A549 (cell line): ENCODE data around the gene DLX4.

ENCODE experiments used
- CBX2 ChIP-seq: fragments of 200-600 bp; sonication (generic); IDR thresholded peaks from 2 replicates; pipeline ENCODE4 v1.6.1; 2016; ENCODE audit warnings: low read depth, mild to moderate bottlenecking, borderline replicate concordance
- CEBPB ChIP-seq, 2 experiments: fragments of >200 bp in 1 of 2; sonication (Bioruptor Twin) in 1 of 2; formaldehyde crosslinking in 1 of 2; IDR thresholded peaks; 2 replicates each; pipeline ENCODE4 v1.6.1; 2012 to 2016
- CTCF ChIP-seq: fragments of >200 bp; sonication (Bioruptor Twin); formaldehyde crosslinking; IDR thresholded peaks from 3 replicates; pipeline ENCODE4 v1.5.1; 2016
- EP300 ChIP-seq, 2 experiments: fragments of >200 bp; sonication (Bioruptor Twin); formaldehyde crosslinking; IDR thresholded peaks; 2 replicates in 1 of 2; 3 replicates in 1 of 2; pipeline ENCODE4 v1.6.1; 2016 to 2017
- RNF2 ChIP-seq: fragments of 200-600 bp; sonication (generic); IDR thresholded peaks from 2 replicates; pipeline ENCODE4 v1.6.1; 2016; ENCODE audit warnings: low read depth, mild to moderate bottlenecking, antibody characterized with exemption, moderate library complexity, borderline replicate concordance
- TF ChIP-seq, protein P1 (sequence below): fragments of 200-600 bp; sonication (generic); IDR thresholded peaks from 2 replicates; pipeline ENCODE4 v1.6.1; 2016; ENCODE audit warnings: antibody characterized with exemption, mild to moderate bottlenecking, moderate library complexity

- TF ChIP-seq CTCF: no peak
- TF ChIP-seq, protein P1, sequence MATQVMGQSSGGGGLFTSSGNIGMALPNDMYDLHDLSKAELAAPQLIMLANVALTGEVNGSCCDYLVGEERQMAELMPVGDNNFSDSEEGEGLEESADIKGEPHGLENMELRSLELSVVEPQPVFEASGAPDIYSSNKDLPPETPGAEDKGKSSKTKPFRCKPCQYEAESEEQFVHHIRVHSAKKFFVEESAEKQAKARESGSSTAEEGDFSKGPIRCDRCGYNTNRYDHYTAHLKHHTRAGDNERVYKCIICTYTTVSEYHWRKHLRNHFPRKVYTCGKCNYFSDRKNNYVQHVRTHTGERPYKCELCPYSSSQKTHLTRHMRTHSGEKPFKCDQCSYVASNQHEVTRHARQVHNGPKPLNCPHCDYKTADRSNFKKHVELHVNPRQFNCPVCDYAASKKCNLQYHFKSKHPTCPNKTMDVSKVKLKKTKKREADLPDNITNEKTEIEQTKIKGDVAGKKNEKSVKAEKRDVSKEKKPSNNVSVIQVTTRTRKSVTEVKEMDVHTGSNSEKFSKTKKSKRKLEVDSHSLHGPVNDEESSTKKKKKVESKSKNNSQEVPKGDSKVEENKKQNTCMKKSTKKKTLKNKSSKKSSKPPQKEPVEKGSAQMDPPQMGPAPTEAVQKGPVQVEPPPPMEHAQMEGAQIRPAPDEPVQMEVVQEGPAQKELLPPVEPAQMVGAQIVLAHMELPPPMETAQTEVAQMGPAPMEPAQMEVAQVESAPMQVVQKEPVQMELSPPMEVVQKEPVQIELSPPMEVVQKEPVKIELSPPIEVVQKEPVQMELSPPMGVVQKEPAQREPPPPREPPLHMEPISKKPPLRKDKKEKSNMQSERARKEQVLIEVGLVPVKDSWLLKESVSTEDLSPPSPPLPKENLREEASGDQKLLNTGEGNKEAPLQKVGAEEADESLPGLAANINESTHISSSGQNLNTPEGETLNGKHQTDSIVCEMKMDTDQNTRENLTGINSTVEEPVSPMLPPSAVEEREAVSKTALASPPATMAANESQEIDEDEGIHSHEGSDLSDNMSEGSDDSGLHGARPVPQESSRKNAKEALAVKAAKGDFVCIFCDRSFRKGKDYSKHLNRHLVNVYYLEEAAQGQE: no peak
- TF ChIP-seq CEBPB (IDR thresholded peaks at IDR 0.05): no peak
- no peak for TF ChIP-seq CBX2
- TF ChIP-seq EP300 (IDR thresholded peaks at IDR 0.05): no peak
- no peak for TF ChIP-seq RNF2
Measured at GRCh38 chr17:49963626-49964302, 5.2 kb upstream of the DLX4 start.
